SU-DHL-6 (cell line): ENCODE results near the gene B3GALT5.

Experiments used
- H2AFZ ChIP-seq: fragments of 200-600 bp; sonication (generic); 2 replicates; pipeline ENCODE4 v1.6.1; 2014; ENCODE audit warnings: low read depth, mild to moderate bottlenecking, moderate library complexity, mixed read lengths, antibody characterized with exemption, low read length; ENCODE audit not compliant: severe bottlenecking
- H3F3A ChIP-seq: fragments of 200-600 bp; shearing (Covaris generic); 2 replicates; pipeline ENCODE4 v1.6.0; 2016; ENCODE audit warnings: antibody characterized with exemption, mild to moderate bottlenecking; ENCODE audit not compliant: insufficient read depth
- H3K27ac ChIP-seq: fragments of 200-600 bp; sonication (generic); 2 replicates; pipeline ENCODE4 v1.5.1; 2016; ENCODE audit warnings: low read depth, mild to moderate bottlenecking, low read length, moderate library complexity, mixed read lengths
- H3K27me3 ChIP-seq: fragments of 200-600 bp; sonication (generic), shearing (Covaris generic); 2 replicates; pipeline ENCODE4 v1.6.0; 2014; ENCODE audit warnings: mild to moderate bottlenecking, low read length
- H3K36me3 ChIP-seq: fragments of 200-600 bp; sonication (generic); 2 replicates; pipeline ENCODE4 v1.6.1; 2014; ENCODE audit warnings: mild to moderate bottlenecking, low read length, mixed read lengths
- H3K4me2 ChIP-seq: fragments of 300-600, 200-600 bp; shearing (Covaris generic), sonication (generic); 2 replicates; pipeline ENCODE4 v1.6.0; 2014; ENCODE audit warnings: low read length, low read depth, mild to moderate bottlenecking; ENCODE audit not compliant: poor library complexity, severe bottlenecking
- H3K4me3 ChIP-seq: fragments of 200-600 bp; sonication (generic); 2 replicates; pipeline ENCODE4 v1.5.1; 2014; ENCODE audit warnings: antibody characterized with exemption, low read length, mild to moderate bottlenecking, mixed read lengths; ENCODE audit not compliant: insufficient read depth, poor library complexity, severe bottlenecking
- H3K79me2 ChIP-seq: fragments of 200-600 bp; sonication (generic); 2 replicates; pipeline ENCODE4 v1.6.1; 2014; ENCODE audit warnings: mild to moderate bottlenecking, low read length, moderate library complexity; ENCODE audit not compliant: insufficient read depth
- H3K9ac ChIP-seq: fragments of 200-600 bp; sonication (generic); 2 replicates; pipeline ENCODE4 v1.7.0; 2014; ENCODE audit warnings: mild to moderate bottlenecking, low read length
- H3K9me2 ChIP-seq: fragments of 200-600 bp; sonication (generic); replicated peaks from 2 replicates; pipeline ENCODE4 v1.6.1; 2014; ENCODE audit warnings: low read length; ENCODE audit not compliant: insufficient read depth
- H3K9me3 ChIP-seq: fragments of 200-600 bp; sonication (generic); 2 replicates; pipeline ENCODE4 v1.6.1; 2014; ENCODE audit warnings: low read length, mixed read lengths; ENCODE audit not compliant: insufficient read depth
- H4K20me1 ChIP-seq: fragments of 200-600 bp; sonication (generic); 2 replicates; pipeline ENCODE4 v1.6.1; 2014; ENCODE audit warnings: low read depth, mild to moderate bottlenecking, antibody characterized with exemption, low read length, moderate library complexity, mixed read lengths
- EZH2phosphoT487 ChIP-seq: fragments of 200-600 bp; sonication (generic), shearing (Covaris generic); conservative IDR thresholded peaks from 2 replicates; pipeline ENCODE4 v1.6.1; 2018; ENCODE audit warnings: mild to moderate bottlenecking, antibody characterized with exemption, low read length, moderate library complexity, mixed read lengths
- TF ChIP-seq, protein P1 (sequence below): fragments of 200-600 bp; sonication (generic); IDR thresholded peaks from one replicate; pipeline ENCODE4 v1.5.1; 2017; ENCODE audit warnings: antibody characterized with exemption, mild to moderate bottlenecking, low read length, moderate library complexity; ENCODE audit not compliant: insufficient read depth, poor library complexity, severe bottlenecking

The B3GALT5 gene

GRCh38 chr21:39637197-39637970, 24.6 kb downstream of the B3GALT5 start:
- Histone ChIP-seq H3K9ac (no peak overlapping the region), H2AFZ (no peak overlapping the region), H3K9me3 (no peaks in the 10 kb centered on the region), H4K20me1 (no peaks in the 10 kb centered on the region), H3K36me3 (no peaks in the 10 kb centered on the region), H3K79me2 (no peaks in the 10 kb centered on the region), H3K27ac (no peak overlapping the region), H3K9me2 (no peaks in the 10 kb centered on the region), H3K27me3 (no peaks in the 10 kb centered on the region; the same call in 1 of the 2 replicates), H3F3A (no peaks in the 10 kb centered on the region), H3K4me2 (no peak overlapping the region), H3K4me3 (no peak overlapping the region)
- no peak for TF ChIP-seq EZH2phosphoT487
- TF ChIP-seq, protein P1, sequence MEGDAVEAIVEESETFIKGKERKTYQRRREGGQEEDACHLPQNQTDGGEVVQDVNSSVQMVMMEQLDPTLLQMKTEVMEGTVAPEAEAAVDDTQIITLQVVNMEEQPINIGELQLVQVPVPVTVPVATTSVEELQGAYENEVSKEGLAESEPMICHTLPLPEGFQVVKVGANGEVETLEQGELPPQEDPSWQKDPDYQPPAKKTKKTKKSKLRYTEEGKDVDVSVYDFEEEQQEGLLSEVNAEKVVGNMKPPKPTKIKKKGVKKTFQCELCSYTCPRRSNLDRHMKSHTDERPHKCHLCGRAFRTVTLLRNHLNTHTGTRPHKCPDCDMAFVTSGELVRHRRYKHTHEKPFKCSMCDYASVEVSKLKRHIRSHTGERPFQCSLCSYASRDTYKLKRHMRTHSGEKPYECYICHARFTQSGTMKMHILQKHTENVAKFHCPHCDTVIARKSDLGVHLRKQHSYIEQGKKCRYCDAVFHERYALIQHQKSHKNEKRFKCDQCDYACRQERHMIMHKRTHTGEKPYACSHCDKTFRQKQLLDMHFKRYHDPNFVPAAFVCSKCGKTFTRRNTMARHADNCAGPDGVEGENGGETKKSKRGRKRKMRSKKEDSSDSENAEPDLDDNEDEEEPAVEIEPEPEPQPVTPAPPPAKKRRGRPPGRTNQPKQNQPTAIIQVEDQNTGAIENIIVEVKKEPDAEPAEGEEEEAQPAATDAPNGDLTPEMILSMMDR: no peak

- TF ChIP-seq, protein P1: no peak
- TF ChIP-seq EZH2phosphoT487: no peak
- H3K9me2 ChIP-seq: no peaks in the 10 kb centered on the region
- no peaks in the 10 kb centered on the region for H3K9me3 ChIP-seq
- no peak overlapping the region for H3K9ac ChIP-seq
- no peak overlapping the region for H3K4me2 ChIP-seq
- H3F3A ChIP-seq: no peaks in the 10 kb centered on the region
- no peaks in the 10 kb centered on the region for H3K79me2 ChIP-seq
- H3K27ac ChIP-seq: no peak overlapping the region
- H3K4me3 ChIP-seq: no peak overlapping the region
- H2AFZ ChIP-seq: no peak overlapping the region
- H3K36me3 ChIP-seq: no peaks in the 10 kb centered on the region
- no peaks in the 10 kb centered on the region for H4K20me1 ChIP-seq
- no peaks in the 10 kb centered on the region; the same call in 1 of the 2 replicates for H3K27me3 ChIP-seq
Measured at GRCh38 chr21:39637971-39638240, 25.2 kb downstream of the B3GALT5 start.

DNA sequence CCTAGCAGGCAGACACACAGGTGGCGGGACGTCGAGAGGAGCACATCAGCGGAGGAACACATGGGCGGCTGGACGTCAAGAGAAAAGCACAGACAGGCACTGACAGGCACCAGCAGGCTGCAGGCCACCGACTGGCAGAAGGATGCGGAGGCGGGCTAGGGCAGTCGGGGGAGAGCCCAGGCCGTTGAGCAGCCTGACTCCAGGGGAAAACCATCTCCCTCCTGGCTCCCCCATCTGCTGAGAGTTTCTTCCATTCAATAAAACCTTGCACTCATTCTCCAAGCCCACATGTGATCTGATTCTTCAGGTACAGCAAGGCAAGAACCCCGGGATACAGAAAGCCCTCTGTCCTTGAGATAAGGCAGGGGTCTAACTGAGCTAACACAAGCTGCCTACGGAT, 25.5 kb downstream of the B3GALT5 start:
- no peaks in the 10 kb centered on the region for H3K79me2 ChIP-seq

More for the DNA sequence above, 25.5 kb downstream of the B3GALT5 start:
- H3K9ac ChIP-seq: no peak overlapping the region
- H3K36me3 ChIP-seq: no peaks in the 10 kb centered on the region
- H3K9me2 ChIP-seq: no peaks in the 10 kb centered on the region
- TF ChIP-seq, protein P1: no peak
- no peak for TF ChIP-seq EZH2phosphoT487
- H3F3A ChIP-seq: no peaks in the 10 kb centered on the region
- H2AFZ ChIP-seq: no peak overlapping the region
- no peaks in the 10 kb centered on the region for H3K27me3 ChIP-seq
- H4K20me1 ChIP-seq: no peaks in the 10 kb centered on the region
- H3K27ac ChIP-seq: no peak overlapping the region
- no peak overlapping the region for H3K4me2 ChIP-seq
- no peaks in the 10 kb centered on the region for H3K9me3 ChIP-seq
- no peak overlapping the region for H3K4me3 ChIP-seq
